GM20000 (cell line): ENCODE results near the gene STUM.

Experiments used
- DNase-seq: peaks from one replicate; pipeline ENCODE4 v3.0.0; 2012; ENCODE audit warnings: low spot score
- TF ChIP-seq, protein P1 (sequence below): IDR thresholded peaks from 2 replicates; pipeline ENCODE4 v1.5.1; 2012; ENCODE audit warnings: mild to moderate bottlenecking, control low read depth; ENCODE audit errors: extremely low read depth, missing control alignments

The STUM gene

GRCh38 chr1:226586650-226587422 lies 38.3 kb downstream of the STUM start:
- DNase-seq: no peak

DNA sequence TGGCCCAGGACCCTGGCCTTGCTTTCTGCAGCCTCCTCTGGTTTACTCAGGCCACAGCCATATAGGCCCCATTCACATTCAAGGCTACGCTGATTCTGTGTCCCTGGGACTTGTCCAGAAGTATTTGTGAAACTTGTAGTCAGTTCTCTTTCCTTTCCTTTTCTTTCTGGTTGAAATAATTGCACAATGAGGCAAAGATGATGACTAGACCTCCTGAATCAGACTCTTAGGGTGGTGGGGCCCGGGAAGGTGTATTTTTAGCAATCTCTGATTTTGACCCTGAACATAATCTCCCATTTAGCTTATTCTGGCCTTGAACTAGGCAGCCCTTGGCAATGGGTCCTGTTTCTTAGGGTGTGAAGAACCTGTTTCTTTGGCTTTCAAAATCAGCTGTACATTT lies 39.9 kb downstream of the STUM start:
- TF ChIP-seq, protein P1, sequence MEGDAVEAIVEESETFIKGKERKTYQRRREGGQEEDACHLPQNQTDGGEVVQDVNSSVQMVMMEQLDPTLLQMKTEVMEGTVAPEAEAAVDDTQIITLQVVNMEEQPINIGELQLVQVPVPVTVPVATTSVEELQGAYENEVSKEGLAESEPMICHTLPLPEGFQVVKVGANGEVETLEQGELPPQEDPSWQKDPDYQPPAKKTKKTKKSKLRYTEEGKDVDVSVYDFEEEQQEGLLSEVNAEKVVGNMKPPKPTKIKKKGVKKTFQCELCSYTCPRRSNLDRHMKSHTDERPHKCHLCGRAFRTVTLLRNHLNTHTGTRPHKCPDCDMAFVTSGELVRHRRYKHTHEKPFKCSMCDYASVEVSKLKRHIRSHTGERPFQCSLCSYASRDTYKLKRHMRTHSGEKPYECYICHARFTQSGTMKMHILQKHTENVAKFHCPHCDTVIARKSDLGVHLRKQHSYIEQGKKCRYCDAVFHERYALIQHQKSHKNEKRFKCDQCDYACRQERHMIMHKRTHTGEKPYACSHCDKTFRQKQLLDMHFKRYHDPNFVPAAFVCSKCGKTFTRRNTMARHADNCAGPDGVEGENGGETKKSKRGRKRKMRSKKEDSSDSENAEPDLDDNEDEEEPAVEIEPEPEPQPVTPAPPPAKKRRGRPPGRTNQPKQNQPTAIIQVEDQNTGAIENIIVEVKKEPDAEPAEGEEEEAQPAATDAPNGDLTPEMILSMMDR: no peak
- no peak for DNase-seq

More at GRCh38 chr1:226586650-226587422, 38.3 kb downstream of the STUM start:
- TF ChIP-seq, protein P1: no peak

DNA sequence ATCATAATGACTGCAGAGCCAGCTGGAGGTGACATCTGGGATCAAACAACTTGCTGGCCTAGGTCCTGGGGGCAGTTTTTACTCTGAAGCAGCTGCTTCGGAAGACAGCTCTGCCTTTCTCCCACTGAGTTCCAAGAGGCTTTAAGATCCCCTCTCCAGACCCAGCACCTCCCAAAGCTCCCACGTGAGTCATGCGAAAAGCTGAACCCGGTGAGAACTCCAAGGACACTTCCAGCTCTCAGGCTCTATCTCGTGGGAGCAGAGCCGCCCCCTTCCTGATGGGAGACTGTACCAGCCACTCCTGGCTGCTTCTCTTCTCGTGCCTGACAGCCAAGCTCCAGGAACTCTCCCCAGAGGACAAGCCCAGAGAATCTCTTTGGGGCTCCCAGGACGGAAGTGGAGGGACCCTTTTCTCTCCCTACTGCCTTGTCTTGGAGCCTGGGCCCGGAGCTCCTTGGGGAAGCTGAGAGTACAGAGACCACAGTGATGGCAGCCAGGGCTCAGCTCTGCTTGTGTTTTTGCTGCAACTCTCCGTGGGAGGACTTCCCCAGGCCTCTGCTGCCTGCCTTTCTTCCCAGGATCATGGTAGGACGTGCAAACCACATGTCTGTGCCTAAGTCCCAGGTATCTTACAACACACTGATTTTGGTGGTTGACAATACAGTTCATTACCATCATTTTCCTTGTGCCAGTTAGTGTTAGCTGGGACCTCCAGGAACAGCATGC lies 40.6 kb downstream of the STUM start:
- no peak for DNase-seq
- TF ChIP-seq, protein P1: no peak

DNA sequence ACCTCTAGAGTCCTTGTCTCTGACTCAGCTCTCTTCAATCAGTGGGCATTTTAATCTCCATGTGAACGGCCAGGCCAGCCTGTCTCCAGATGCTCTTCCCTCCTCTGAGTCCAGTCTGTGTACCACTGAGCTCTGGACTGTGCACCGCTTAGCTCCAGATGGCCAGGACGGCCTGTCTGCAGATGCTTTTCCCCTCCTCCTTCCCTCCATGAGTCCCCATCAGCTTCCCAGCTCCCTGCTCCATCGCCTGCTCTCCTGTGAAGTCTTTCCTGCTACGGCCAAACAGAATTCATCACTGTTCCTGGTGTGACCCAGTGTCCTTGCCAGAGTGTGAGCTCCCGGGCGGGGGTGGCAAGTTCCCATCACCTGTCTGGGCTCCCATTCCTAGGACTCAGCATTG lies 42.0 kb downstream of the STUM start:
- TF ChIP-seq, protein P1: no peak
- no peak for DNase-seq

- no peak for DNase-seq
- TF ChIP-seq, protein P1: no peak
These were observed 45.0 kb downstream of the STUM start for GRCh38 chr1:226593541-226593940.

DNA sequence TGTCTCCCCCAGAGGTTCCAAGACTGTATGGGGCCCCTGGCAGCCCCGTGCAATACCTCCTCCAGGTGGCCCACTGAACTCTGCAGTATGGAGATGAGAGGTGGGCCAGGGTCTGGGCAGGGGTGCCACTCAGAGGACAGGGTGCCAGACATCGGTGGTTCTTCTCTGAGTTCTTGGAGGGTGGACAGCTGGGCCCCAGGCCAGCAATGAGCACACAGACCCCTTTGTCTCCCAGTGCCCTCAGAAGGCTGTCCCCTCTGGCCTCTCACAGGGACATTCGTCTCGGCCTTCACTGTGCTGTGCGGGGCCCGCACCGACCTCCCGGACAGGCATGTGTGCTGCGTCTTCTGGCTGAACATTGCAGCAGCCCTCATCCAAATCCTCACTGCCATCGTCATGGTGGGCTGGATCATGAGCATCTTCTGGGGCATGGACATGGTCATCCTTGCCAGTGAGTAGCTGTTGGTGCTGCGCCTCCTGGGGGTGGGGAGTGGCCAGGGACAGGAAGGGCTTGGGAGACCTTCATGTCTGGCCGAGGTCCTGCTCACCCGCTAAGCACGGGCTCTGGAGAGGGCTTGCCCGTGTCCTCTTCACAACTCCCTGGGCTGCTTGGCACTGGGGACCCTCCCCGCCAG lies 48.1 kb downstream of the STUM start:
- DNase-seq: no peak
- TF ChIP-seq, protein P1: no peak
